Measurements from ENCODE around the gene TAF3.

The TAF3 gene

DNA sequence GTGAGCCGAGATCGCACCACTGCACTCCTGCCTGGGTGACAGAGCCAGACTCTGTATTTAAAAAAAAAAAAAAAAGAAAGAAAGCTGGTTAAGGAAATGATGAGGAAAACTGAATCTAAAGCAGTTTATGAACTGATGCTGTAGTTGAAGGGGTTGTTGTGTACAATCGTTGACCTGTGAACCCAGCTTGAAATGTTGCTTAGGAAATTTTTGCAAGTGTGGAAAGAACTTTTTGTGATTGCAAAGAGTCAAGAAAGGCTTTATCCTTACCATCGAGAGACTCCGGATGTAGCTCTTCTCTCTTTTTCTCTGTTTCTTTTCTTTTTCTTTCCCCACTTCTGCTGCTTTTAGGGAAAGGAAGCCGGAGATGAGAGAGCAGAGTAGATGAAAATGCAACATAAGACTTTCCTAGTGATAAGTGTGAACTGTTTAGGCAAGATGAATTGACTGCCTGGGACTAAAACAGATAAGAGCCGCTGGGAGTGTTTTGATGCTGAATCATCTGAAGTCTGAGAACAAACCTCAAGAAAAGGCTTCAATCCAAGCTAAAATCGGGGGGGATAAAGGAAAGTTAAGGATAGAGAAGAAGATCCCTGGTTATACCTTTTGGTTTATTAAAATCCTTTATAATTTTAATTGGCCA lies 69.0 kb downstream of the TAF3 start:
- no peak for DNase-seq

GRCh38 chr10:7889947-7890542 lies 71.7 kb downstream of the TAF3 start:
- DNase-seq, result no peak

DNA sequence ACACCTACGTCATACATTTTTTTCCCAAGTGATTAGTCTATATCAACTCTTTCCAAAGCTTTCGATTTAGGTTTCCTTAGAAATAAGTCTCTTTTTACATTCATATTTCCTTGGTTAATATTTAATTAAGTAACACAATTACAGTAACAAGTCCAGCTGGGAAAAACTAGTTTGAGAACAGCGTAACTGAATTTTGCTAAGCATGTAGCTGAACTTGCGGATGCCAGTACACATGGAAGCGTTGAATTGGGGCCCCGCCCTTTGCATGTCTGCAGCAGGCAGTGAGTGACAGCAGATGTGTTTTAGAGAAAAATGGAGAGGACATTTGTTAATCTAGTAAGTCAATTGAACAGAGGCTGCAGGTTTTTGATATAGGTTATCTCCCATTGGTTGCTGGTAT lies 72.5 kb downstream of the TAF3 start:
- no peak for DNase-seq

GRCh38 chr10:7891634-7892033 lies 73.3 kb downstream of the TAF3 start:
- no peak for DNase-seq

DNA sequence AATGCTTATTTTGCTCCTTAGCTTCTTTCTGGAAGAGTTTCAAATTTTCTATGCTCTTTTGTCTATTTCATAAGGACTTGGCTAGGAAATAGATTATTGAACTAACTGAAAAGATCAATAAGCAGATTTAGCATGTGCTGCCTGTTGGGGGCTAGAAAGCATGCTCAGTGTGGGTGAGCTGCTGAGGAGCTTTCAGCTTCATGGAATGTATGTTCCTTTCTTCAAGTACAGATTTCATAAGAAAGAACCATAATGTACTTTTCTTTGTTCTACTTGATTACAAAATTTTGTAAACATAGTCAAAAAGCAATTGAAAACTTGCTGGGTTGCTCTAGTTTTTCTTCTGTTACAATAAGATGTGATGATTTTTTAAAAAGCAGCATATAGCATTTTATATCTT lies 73.8 kb downstream of the TAF3 start:
- DNase-seq, result no peak

GRCh38 chr10:7895699-7896090 lies 77.4 kb downstream of the TAF3 start:
- DNase-seq, result no peak

GRCh38 chr10:7896297-7896696 lies 78.0 kb downstream of the TAF3 start:
- DNase-seq, result no peak

- no peak for DNase-seq
Observed at GRCh38 chr10:7901256-7901655, 83.0 kb downstream of the TAF3 start.

DNA sequence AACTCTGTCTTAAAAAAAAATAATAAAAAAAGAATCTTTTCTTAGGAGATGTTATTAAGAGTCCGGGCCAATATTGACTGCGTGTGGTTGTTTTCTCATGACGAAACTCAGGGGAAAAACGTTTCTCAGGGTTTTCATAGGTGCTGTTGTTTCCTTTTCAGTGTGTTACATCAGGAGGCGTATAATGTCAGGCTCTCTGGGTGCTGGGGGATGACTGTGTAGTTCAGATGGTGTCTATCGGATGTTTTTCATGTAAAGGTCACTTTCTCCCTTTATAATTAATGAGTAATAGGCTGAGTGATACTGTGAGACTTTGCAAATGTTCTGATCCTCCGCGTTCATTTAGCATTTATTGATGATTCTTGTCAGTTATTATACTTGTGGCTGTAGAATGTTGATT lies 84.1 kb downstream of the TAF3 start:
- no peak for DNase-seq

DNA sequence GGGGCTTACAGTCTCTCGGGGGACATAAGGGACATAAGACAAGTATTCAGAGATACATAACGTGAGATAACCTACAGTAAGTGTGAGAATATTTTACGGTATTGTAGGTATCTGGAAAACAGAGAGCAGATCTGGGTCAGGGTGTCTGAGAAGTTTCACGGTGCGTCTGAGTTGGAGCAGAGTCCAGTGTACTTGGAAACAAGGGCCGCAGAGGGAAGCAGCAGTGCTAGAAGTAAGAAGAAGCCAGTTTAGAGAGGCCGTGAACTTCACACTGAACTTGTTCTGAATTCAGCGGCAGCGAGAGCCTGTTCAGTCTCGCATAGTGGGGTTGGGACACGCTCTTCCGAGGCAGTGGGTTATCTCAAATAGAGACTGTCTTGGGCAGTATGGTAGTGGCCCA lies 85.5 kb downstream of the TAF3 start:
- no peak for DNase-seq

DNA sequence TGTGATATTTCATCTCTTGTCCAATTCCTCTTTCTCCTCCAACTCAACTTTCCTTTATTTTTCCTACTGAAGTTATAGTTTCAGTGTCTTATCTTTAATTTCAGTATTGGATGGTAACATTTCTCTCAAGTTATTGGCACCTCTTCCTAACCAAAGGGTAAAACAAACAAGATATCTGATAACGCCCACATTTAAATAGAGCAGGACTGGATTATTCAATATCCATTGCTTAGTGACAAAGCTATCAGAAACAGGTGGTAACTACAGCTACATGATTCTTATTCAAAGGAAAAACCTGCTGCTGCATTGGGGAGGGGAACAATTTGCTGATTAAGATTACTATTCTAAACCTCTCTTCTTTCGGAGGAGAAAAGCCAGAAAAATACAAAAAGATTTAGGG lies 87.8 kb downstream of the TAF3 start:
- DNase-seq, result no peak

GRCh38 chr10:7908541-7909210 lies 90.4 kb downstream of the TAF3 start:
- no peak for DNase-seq

DNA sequence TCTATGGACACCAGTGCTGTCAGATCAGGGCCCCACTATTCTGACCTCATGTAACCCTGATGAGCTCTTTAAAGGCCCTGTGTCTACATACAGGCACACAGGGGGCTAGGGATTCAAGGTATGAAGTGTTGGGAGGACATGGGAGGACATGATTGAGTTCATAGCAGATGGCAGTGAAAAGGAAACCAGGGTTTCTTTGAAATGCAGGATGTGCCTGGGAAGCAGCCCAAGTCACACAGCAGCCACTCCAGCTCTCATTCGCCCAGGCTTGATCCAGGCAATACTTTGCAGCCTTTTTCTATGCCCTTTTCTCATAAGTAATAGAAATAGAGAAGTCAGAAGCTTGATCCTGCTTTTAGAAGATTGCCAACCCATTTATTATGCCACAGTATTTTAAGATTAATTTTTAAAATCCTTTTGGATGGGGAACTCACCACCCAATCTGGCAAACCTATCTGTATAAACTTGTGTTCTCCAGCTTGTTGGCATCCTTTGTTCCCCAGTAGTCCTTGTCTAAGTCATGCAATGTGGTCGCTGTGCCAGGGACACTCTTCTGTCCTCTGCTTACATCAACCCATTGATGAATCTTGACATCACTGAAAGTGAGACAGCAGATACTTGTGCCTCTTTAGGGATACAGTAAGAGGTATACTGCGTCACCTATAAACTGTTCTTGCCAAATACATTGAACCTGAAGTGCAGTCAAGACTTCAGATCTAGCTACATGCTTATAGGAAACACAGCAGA lies 95.0 kb downstream of the TAF3 start:
- no peak for DNase-seq

GRCh38 chr10:7915923-7916536 lies 97.7 kb downstream of the TAF3 start:
- no peak for DNase-seq

GRCh38 chr10:7917736-7918135 lies 99.4 kb downstream of the TAF3 start:
- DNase-seq, result no peak

DNA sequence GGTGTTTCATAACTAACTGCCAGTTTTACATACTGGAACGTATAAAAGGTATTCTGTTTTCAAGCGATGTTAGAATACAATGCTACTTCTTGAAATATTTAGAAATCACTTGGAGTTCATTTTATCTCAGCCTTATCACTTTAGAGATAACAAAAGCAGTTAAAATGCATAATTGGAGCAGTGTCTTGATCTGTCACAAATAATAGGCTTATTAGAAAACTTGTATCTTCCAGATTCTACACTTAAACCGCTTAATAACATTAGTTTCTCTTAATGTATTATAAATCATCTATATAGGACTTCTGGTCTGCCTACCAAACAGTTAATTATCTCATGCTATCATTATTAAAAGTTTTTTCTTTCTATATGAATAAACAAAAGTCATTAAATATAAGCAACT lies 104.4 kb downstream of the TAF3 start:
- DNase-seq, result no peak

DNA sequence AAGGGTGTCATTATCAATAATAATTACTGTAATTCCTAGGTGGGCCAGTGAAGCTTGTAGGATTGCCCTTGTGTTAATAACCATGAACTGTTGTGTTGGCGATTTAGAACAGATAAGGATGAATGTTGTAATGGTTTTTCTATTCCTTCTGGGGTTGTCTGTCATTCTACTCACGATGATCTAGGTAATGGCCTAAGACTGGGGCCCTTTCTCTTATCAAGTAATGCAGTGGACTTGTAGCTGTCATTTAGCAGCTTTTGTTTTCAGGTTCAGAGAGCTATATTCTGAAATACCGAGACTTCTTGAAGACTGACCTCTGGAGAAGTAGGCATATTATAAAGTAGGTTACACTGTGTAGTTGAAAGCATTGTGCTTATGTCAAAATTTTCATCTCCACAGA lies 110.2 kb downstream of the TAF3 start:
- DNase-seq, result no peak

DNA sequence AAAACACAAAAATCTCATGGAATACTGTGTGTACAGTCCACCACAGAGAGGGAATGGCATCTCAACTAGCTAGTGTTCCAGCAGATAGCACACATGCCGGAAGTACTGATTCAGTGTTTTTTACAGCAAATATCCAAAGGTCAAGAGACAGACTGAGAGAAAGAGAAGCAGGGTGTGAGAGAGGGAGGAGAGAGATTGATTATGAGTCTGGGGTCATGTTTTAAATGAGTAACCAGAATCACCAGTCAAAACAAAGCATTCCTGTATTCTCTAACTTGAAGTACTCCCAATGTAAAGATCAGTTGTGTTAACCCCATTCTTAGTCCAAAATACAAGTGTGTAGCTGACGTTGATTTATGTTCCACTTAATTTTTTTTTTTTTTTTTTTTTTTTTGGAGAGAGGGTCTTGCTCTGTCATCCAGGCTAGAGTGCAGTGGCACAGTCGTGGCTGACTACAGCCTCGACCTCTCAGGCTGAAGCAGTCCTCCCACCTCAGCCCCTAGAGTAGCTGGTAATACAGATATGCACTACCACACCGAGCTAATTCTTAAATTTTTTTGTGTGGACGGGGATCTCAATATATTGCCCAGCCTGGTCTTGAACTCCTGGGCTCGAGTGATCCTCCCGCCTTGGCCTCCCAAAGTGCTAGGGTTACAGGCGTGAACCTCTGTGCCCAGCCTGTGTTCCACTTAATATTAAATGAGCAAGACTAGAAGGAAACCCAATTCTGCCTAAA lies 114.2 kb downstream of the TAF3 start:
- DNase-seq, result no peak

- DNase-seq, result no peak
Observed at GRCh38 chr10:7933262-7933661, 115.0 kb downstream of the TAF3 start.

DNA sequence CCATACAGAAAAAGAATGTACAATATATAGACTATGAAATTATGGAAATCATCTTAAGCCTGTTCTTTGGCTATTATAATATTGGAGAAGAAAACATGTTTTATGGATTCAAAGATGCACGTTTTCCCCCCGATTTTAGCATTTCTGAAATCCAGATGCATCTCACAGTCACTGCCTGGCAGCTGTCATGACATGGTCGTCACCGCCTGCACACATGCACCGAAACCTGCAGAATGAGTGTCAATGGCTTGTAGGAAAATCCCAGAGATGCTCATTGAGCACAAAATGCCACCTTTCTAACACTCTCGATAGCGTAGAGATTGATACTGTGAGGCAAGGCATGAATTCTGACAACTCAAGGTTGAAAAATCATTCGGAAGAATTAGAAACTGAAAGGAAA lies 115.5 kb downstream of the TAF3 start:
- no peak for DNase-seq

DNA sequence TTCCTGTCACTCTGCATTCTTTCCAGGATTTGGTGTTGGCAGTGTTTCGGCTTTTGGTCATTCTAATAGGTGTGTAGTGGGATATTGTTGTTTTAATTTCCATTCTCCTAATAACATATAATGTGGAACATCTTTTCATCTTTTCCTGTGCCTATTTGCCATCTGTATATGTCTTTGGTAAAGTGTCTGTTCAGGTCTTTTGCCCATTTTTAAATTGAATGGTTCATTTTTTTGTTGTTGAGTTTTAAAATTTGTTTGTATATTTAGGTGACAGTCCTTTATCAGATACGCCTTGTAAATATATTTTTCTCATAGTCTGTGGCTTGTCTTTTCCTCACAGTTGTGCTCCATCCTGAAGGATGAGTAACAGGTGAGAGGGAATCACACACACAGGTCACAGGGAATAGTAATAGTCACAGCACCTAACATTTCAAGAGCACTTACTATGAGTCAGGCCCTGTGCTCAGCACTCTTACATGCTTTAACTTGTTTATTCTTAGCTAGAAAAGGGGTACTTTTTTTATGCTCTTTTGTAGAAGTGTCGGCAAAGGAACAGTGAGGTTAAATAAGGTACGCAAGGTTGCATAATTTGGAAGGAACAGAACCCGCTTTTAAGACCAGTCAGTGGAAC lies 119.1 kb downstream of the TAF3 start:
- DNase-seq, result no peak

DNA sequence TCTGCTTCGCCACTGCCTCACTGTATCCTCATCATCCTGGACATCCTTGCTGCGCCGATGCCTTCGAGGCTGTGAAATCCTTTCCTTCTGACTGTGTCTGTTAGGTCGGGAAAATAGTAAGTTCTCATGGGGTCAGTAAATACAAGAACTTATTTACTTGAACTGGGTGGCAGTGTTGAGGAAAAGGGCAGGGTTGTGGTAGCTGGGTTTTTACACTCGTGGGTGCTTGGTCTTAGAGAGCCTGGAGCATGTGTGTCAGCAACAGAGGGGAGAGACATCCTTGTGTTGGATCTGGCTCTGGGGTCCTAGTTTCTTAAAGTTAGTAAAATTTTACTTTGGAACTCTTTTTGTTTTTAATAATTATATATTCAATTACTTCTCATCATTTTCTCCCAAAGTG lies 123.3 kb downstream of the TAF3 start:
- no peak for DNase-seq

Data from stimulated activated CD4-positive, alpha-beta T cell treated with anti-CD3 and anti-CD28 coated beads, Interleukin-12 subunit alpha, Interleukin-12 subunit beta, amount 100 ng/mL, for 4 hours (primary cell).